GM10847 (cell line): ENCODE data around the gene PHKG2.

Experiments
- POLR2A ChIP-seq: IDR thresholded peaks from 2 replicates; pipeline ENCODE4 v1.6.1; 2011; ENCODE audit not compliant: insufficient read length; ENCODE audit errors: extremely low read depth

PHKG2 gene

DNA sequence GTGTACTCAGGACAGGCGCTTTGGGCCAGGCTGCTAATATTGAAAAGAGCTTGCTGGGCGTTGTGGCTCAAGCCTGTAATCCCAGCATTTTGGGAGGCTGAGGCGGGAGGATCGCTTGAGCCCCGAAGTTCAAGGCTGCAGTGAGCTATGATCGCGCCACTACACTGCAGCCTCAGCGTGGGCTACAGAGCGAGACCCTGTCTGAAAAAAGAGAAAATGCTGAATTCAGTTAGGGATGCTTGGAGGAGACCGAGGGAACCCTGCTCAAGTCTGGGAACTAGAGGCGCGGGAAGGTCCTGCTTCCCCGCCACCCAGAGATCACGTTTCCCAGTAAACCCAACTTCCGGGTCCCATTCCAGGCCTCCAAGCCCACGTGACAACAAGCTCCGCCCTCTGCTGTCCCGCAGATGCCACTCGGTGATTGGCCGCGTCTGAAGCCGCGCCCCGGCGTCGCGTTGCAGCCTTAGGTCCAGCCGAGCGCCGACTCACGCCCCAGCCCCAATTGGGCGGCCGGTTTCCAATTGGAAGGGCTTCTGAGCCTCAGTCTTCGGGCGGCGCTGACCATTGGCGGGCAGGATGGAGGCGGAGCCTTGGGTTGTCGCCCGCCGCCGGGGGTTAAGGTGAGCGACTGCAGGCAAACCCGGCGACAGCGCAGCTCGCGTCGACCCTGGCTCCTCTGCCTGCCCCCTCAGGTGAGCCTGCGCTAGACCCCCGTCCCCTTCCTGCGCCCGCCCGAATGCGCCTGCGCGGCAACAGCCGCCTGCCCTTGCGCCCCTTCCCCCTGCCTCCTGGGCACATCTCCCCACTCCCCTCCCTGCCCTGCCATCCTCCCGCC lies at the start of gene PHKG2:
PHKG2 (plus strand) TSS at position 627 of the 835 bp plus-strand sequence. CDS start 396 bp downstream, outside the sequence.
- peak; percentile 61 for TF ChIP-seq POLR2A

DNA sequence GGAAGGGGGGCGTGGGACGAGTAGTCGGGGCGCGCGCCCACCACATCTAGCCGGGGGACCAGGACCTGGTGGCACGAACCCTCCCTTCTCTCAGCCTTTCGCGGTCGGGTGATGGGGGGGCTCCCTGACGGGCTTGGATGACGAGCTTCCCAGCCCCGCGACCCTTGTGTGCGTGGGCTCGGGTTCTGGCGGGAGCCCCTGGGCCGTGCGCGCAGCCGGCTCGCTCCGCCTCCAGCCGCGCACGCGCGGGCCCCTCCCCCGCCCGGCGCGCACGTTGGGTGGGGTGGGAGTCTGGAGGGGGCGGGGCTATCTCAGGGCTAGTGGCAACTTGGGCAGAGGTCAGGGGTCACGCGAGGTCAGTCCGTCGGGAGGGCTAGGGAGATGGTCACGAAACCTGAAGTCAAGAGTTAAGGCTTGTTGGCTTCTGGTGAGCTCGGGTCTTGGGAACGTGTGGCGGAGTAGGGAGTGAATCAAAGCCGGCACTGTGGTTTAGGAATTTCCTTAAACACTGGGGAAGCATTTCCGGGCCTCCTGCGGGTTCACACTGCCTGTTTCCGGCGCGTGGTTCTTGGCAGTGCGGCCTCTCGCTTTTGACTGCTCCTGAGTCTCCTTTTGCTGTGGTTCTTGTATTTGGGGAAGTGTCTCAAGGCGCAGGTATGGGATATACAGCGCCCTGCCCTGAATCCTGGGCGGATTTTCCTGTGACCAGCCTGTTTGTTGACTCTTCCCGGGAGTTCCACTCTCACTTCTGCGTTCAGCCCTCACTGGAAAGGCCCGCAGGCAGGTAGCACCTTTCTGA lies 49.2 kb upstream of the PHKG2 start, which contains the start of gene SRCAP:
SRCAP (plus strand) TSS at position 356 of the 799 bp plus-strand sequence. CDS start 1,654 bp downstream, outside the sequence.
- peak; percentile 47 for TF ChIP-seq POLR2A

GRCh38 chr16:30699615-30700099 lies 48.6 kb upstream of the PHKG2 start:
- TF ChIP-seq POLR2A: no peak

GRCh38 chr16:30700491-30700890 lies 47.7 kb upstream of the PHKG2 start:
- no peak for TF ChIP-seq POLR2A

DNA sequence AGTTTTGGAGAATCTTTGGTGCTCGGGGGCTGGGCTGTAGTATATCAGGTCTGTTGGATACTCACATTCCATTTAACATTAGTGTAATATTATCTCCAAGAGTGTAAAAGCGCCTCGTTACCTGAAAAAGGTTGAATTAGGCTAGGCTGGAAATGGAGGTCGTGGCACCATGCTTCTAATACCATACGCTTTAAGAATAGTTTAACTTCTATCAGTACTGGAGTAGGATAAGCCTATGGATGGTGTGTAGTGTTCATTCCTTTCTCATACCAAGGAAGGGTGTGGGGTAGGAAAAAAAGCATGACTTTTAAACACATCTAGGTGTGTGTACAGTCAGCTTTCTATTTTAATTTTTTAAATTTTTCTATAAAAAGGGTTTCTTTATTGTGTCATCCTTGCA lies 47.3 kb upstream of the PHKG2 start:
- TF ChIP-seq POLR2A: no peak

- TF ChIP-seq POLR2A: no peak
These were observed 44.3 kb upstream of the PHKG2 start for GRCh38 chr16:30703971-30704370.

- TF ChIP-seq POLR2A: no peak
These were observed 42.2 kb upstream of the PHKG2 start for GRCh38 chr16:30706046-30706445.

GRCh38 chr16:30710971-30711370 lies 37.3 kb upstream of the PHKG2 start:
- no peak for TF ChIP-seq POLR2A

GRCh38 chr16:30711712-30712111 lies 36.5 kb upstream of the PHKG2 start:
- no peak for TF ChIP-seq POLR2A

DNA sequence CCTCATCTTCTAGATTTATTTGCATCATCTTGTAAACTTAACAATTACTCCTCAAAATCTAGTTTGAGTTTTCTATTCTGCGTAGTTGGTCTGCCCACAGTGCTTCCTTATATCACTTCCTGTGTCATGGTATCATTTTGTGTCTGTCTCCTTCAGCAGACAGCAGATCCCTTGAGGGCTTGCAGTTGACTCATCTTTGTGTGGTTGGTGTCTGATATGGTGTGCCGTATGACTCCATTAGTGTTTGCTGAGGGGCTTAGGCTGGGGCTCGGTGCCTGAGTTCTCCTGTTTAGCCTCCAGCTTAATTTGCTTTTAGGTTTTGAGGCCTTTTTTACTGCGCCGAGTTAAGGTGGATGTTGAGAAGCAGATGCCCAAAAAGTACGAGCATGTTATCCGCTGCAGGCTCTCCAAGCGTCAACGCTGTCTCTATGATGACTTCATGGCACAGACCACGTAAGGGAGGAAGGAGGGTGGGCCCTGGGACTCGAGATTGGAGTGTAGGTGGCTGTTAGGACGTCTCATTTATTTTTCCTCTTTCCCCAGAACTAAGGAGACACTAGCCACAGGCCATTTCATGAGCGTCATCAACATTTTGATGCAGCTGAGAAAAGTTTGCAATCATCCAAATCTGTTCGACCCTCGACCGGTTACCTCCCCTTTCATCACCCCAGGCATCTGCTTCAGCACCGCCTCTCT lies 32.3 kb upstream of the PHKG2 start:
- no peak for TF ChIP-seq POLR2A

GRCh38 chr16:30720086-30720485 lies 28.1 kb upstream of the PHKG2 start:
- TF ChIP-seq POLR2A: no peak

- TF ChIP-seq POLR2A: no peak
These were observed 27.5 kb upstream of the PHKG2 start for GRCh38 chr16:30720694-30721093.

DNA sequence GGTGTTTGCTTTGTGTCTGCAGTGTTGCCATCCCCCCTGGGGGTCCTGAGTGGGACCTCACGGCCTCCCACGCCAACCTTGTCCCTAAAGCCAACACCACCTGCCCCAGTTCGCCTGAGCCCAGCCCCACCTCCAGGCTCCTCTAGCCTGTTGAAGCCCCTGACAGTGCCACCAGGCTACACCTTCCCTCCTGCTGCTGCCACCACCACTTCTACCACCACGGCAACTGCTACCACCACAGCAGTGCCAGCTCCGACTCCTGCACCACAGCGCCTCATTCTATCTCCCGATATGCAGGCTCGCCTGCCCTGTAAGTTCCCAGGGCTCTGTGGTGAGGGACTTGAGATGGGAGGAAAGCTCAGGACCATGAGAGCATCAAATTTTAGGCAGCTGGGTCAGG lies 27.1 kb upstream of the PHKG2 start:
- no peak for TF ChIP-seq POLR2A

GRCh38 chr16:30721606-30722005 lies 26.6 kb upstream of the PHKG2 start:
- no peak for TF ChIP-seq POLR2A

DNA sequence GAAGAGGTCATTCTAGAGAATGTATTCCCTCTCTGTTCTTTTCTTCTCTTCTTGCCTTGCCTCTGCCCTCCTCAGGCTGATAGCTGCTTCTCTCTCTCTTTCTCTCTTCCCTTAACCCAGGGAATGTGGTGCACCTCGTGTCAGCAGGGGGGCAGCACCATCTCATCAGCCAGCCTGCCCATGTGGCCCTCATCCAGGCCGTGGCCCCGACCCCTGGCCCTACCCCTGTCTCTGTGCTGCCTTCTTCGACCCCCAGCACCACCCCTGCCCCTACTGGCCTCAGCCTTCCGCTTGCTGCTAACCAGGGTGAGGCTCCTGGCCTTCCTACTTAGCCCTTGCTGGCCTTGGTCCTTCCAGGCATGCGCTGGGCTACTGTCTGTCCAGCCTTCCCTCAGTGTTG lies 25.8 kb upstream of the PHKG2 start:
- TF ChIP-seq POLR2A: no peak
